Endothelial cell of umbilical vein (primary cell): Measurements from ENCODE around the gene ACP3. TPM values are rescaled to one million over a fixed set of nuclear protein-coding genes. Genes with fewer than 3 reads are reported as not detected.

ENCODE experiments used
- BruUV-seq: library from RNA; stranded (reverse); fragments of 400-500 nt; replicated peaks from 2 replicates; lab custom pipeline; 2021; lab: Mats Ljungman, UMichigan
- CTCF ChIA-PET: fragments of 300-600, 350-600 bp; sonication (Branson Sonifier 250); formaldehyde crosslinking; loops from one replicate; lab custom pipeline; 2021; ENCODE audit warnings: antibody characterized with exemption, inconsistent platforms; lab: Charles Lee
- POLR2A ChIA-PET: fragments of 300-600, 350-600 bp; sonication (Branson Sonifier 250); formaldehyde crosslinking; loops from one replicate; lab custom pipeline; 2021; ENCODE audit warnings: antibody characterized with exemption, inconsistent platforms; lab: Charles Lee
- DNase-seq: peaks from one replicate; pipeline ENCODE4 v3.0.0-alpha.2; 2011; ENCODE audit warnings: low read depth, low spot score
- FAIRE-seq: peaks from 2 replicates; lab custom pipeline; 2011; peaks lifted over from hg19 to GRCh38; lab: Jason Lieb, UNC
- H2AFZ ChIP-seq: 2 replicates; pipeline ENCODE4 v1.6.0; 2012; ENCODE audit warnings: low read depth, low read length, control low read depth, inconsistent platforms
- H3K27ac ChIP-seq: 2 replicates; pipeline ENCODE4 v1.5.1; 2011; ENCODE audit warnings: low read depth, mild to moderate bottlenecking, control low read depth, low read length, moderate library complexity; ENCODE audit not compliant: insufficient read depth
- H3K27me3 ChIP-seq, 2 experiments: 2 replicates each; pipeline versions ENCODE4 v1.6.0 to v1.6.1; 2011; ENCODE audit warnings: low read length in 2 of 2, mixed read lengths in 1 of 2; ENCODE audit not compliant: control insufficient read depth in 2 of 2, insufficient read depth in 2 of 2
- H3K36me3 ChIP-seq, 2 experiments: 2 replicates in 1 of 2; 3 replicates in 1 of 2; pipeline ENCODE4 v1.5.1; 2011; ENCODE audit warnings: low read length in 2 of 2, mild to moderate bottlenecking in 1 of 2, moderate library complexity in 1 of 2; ENCODE audit not compliant: control insufficient read depth in 2 of 2, insufficient read depth in 2 of 2; ENCODE audit errors: extremely low read depth in 1 of 2
- H3K4me1 ChIP-seq: 3 replicates; pipeline ENCODE4 v1.5.1; 2011; ENCODE audit warnings: mild to moderate bottlenecking, low read length; ENCODE audit not compliant: control insufficient read depth, insufficient read depth; ENCODE audit errors: extremely low read depth
- H3K4me2 ChIP-seq: 2 replicates; pipeline ENCODE4 v1.6.1; 2011; ENCODE audit warnings: low read length, control low read depth, mixed read lengths; ENCODE audit not compliant: insufficient read depth
- H3K4me3 ChIP-seq, 3 experiments: fragments of 200-600 bp in 1 of 3; sonication (generic), shearing (Covaris generic) in 1 of 3; replicated peaks in 1 of 3; 2 replicates each; pipeline ENCODE4 v1.5.1; 2011 to 2016; ENCODE audit warnings: control low read depth in 3 of 3, low read length in 3 of 3, mild to moderate bottlenecking in 2 of 3, inconsistent platforms in 1 of 3, low read depth in 1 of 3, moderate library complexity in 1 of 3; ENCODE audit not compliant: insufficient read depth in 1 of 3
- H3K79me2 ChIP-seq: 2 replicates; pipeline ENCODE4 v1.6.0; 2012; ENCODE audit warnings: low read length, inconsistent platforms; ENCODE audit not compliant: control insufficient read depth, insufficient read depth
- H3K9ac ChIP-seq: replicated peaks from 2 replicates; pipeline ENCODE3; 2011; ENCODE audit warnings: low read length, control low read depth; ENCODE audit not compliant: insufficient read depth; ENCODE audit errors: extremely low read depth
- H3K9me1 ChIP-seq: replicated peaks from 3 replicates; pipeline ENCODE4 v1.6.0; 2011; ENCODE audit warnings: mild to moderate bottlenecking, low read length; ENCODE audit not compliant: control insufficient read depth, insufficient read depth; ENCODE audit errors: extremely low read depth
- H3K9me3 ChIP-seq: replicated peaks from 2 replicates; pipeline ENCODE4 v1.5.1; 2012; ENCODE audit warnings: low read length, inconsistent platforms; ENCODE audit not compliant: control insufficient read depth, insufficient read depth
- H4K20me1 ChIP-seq: replicated peaks from 2 replicates; pipeline ENCODE3; 2011; ENCODE audit warnings: mild to moderate bottlenecking, low read length; ENCODE audit not compliant: control insufficient read depth, insufficient read depth; ENCODE audit errors: extremely low read depth
- EZH2 ChIP-seq: IDR thresholded peaks from 2 replicates; pipeline ENCODE4 v1.6.1; 2012; ENCODE audit warnings: borderline replicate concordance, low read depth, mild to moderate bottlenecking, moderate library complexity, low read length, inconsistent platforms; ENCODE audit not compliant: severe bottlenecking
- FOS ChIP-seq: IDR thresholded peaks from 2 replicates; pipeline ENCODE4 v1.6.1; 2011; ENCODE audit warnings: mild to moderate bottlenecking, low read length, moderate library complexity, borderline replicate concordance; ENCODE audit not compliant: insufficient read depth
- GATA2 ChIP-seq: IDR thresholded peaks from 2 replicates; pipeline ENCODE4 v1.7.0; 2011; ENCODE audit warnings: low read depth, mild to moderate bottlenecking, moderate library complexity, mixed read lengths, low read length; ENCODE audit not compliant: insufficient read length, insufficient read depth
- JUN ChIP-seq: IDR thresholded peaks from 2 replicates; pipeline ENCODE4 v1.6.1; 2011; ENCODE audit warnings: borderline replicate concordance, low read depth; ENCODE audit not compliant: insufficient read length, insufficient read depth
- MYC ChIP-seq: IDR thresholded peaks from one replicate; pipeline ENCODE4 v1.6.1; 2011; ENCODE audit warnings: mild to moderate bottlenecking, low read depth, low read length
- POLR2A ChIP-seq: IDR thresholded peaks from 2 replicates; pipeline ENCODE4 v1.6.1; 2012; ENCODE audit warnings: low read depth, mild to moderate bottlenecking, control low read depth, low read length
- POLR2AphosphoS5 ChIP-seq: IDR thresholded peaks from 2 replicates; pipeline ENCODE4 v1.6.1; 2012; ENCODE audit warnings: low read depth, mild to moderate bottlenecking, control low read depth, low read length, moderate library complexity; ENCODE audit not compliant: insufficient read depth
- dilution Hi-C: fragments of 300-500 bp; cut with MboI; formaldehyde crosslinking; loops from one replicate; pipeline ENCODE4 v1.15.0; 2019; ENCODE audit warnings: low sequenced_read_pairs; ENCODE audit not compliant: extremely low pct_ligation_motif_present
- intact Hi-C: fragments of 100-400 bp; cut with micrococcal nuclease; formaldehyde crosslinking; loops from one replicate; pipeline ENCODE4 v1.10.0; 2022
- polyA plus RNA-seq, 4 experiments: library from polyadenylated mRNA; depleted of rRNA in 3 of 4; stranded (reverse) in 3 of 4; unstranded in 1 of 4; fragments of >200 nt; gene quantifications; 2 replicates each; pipeline versions ENCODE4 v1.2.1 to v1.2.3, GENCODE V29; 2011 to 2012; ENCODE audit warnings: missing spikeins in 1 of 4
- total RNA-seq: library from RNA; stranded (reverse); gene quantifications from 2 replicates; pipeline ENCODE4 v1.2.3, GENCODE V29; 2021
- TF ChIP-seq, protein P1 (sequence below), 2 donors: IDR thresholded peaks; 1 replicate in 1 of 2; 2 replicates in 1 of 2; pipeline ENCODE4 v1.5.1; 2011; ENCODE audit warnings: low read length in 2 of 2, mild to moderate bottlenecking in 2 of 2, moderate library complexity in 2 of 2, control low read depth in 1 of 2, inconsistent platforms in 1 of 2, low read depth in 1 of 2; ENCODE audit not compliant: insufficient read depth in 1 of 2; ENCODE audit errors: extremely low read depth in 1 of 2
- TF ChIP-seq, protein P2 (sequence below): IDR thresholded peaks from 2 replicates; pipeline ENCODE4 v1.6.1; 2011; ENCODE audit not compliant: insufficient read depth, insufficient read length

The ACP3 gene
- total and polyA plus RNA-seq, 2 donors (not counting 3 experiments of a cell fraction or from before 2014, with no cell fraction given): not detected

DNA sequence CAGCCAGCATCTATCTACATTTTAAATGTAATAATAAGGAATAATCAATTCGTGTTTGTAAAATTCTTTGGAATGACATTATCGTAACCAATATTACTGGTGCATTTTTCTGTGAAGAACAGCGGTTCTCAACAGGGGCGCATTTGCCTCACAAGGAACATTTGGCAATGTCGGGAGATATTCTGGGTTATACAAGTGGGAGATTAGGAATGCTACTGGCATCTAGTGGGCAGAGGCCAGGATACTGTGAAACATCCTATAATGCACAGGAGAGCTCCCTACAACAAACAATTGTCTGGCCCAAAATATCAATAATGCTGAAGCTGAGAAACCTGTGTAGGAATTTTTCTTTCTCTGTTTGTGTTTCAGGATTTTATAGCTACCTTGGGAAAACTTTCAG lies 25.0 kb downstream of the ACP3 start:
- Histone ChIP-seq H3K4me3 (no peak overlapping the region), H4K20me1 (no peaks in the 10 kb centered on the region), H3K4me1 (no peaks in the 10 kb centered on the region), H2AFZ (no peak overlapping the region), H3K4me2 (no peak overlapping the region), H3K27me3 (peaks cover 10 to 17% of the 10 kb centered on the region in 2 experiments), H3K79me2 (no peaks in the 10 kb centered on the region), H3K36me3 (no peaks in the 10 kb centered on the region), H3K27ac (no peak overlapping the region), H3K9ac (no peak overlapping the region), H3K9me1 (no peaks in the 10 kb centered on the region), H3K9me3 (no peaks in the 10 kb centered on the region)
- FAIRE-seq (no peak), DNase-seq (no peak)
- dilution Hi-C loops (no loop called here), intact Hi-C loops (loop anchor here (2.0 kb wide), 1 partner anchor 57 kb away; no protein-coding TSS in a partner anchor)
- TF ChIP-seq MYC: no peak
- TF ChIP-seq JUN: no peak
- TF ChIP-seq, protein P1, sequence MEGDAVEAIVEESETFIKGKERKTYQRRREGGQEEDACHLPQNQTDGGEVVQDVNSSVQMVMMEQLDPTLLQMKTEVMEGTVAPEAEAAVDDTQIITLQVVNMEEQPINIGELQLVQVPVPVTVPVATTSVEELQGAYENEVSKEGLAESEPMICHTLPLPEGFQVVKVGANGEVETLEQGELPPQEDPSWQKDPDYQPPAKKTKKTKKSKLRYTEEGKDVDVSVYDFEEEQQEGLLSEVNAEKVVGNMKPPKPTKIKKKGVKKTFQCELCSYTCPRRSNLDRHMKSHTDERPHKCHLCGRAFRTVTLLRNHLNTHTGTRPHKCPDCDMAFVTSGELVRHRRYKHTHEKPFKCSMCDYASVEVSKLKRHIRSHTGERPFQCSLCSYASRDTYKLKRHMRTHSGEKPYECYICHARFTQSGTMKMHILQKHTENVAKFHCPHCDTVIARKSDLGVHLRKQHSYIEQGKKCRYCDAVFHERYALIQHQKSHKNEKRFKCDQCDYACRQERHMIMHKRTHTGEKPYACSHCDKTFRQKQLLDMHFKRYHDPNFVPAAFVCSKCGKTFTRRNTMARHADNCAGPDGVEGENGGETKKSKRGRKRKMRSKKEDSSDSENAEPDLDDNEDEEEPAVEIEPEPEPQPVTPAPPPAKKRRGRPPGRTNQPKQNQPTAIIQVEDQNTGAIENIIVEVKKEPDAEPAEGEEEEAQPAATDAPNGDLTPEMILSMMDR (IDR thresholded peaks at IDR 0.05; ENCODE audit: extremely low read depth in 1 of 2, insufficient read depth in 1 of 2, low read depth in 1 of 2, low read length in 2 of 2): no peak
- no peak for TF ChIP-seq EZH2
- no peak for TF ChIP-seq POLR2A
- no peak for TF ChIP-seq FOS
- TF ChIP-seq POLR2AphosphoS5: no peak
- TF ChIP-seq, protein P2, sequence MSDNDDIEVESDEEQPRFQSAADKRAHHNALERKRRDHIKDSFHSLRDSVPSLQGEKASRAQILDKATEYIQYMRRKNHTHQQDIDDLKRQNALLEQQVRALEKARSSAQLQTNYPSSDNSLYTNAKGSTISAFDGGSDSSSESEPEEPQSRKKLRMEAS: no peak
- no peak for TF ChIP-seq GATA2
- BruUV-seq: no TSS peak
- ChIA-PET CTCF (interaction anchor here (0.6 to 3.4 kb wide), 31 partner anchors 8 to 547 kb away, joined by 3 to 77 read pairs (median 5); partner anchors contain the start of genes ACP3, CPNE4 and DNAJC13), POLR2A (no interaction called here)
